ENCODE measurements around the gene CAST. TPM values are rescaled to one million over a fixed set of nuclear protein-coding genes. Genes with fewer than 3 reads are reported as not detected.

The CAST gene
- 282 TPM for total RNA-seq
- polyA plus RNA-seq (ENCODE audit: insufficient read depth, low read depth, low replicate concordance), result 83.2 TPM
- long read RNA-seq, donor 1, full-length matches to known transcripts, result 2 of 2 reads
- long read RNA-seq, donor 1, partial matches to known transcripts, result 0 of 2 reads
- long read RNA-seq, donor 1, other reads (novel, unspliced or antisense), result 0 of 2 reads
- long read RNA-seq, donor 2, full-length matches to known transcripts, result 2 of 7 reads
- long read RNA-seq, donor 2, partial matches to known transcripts, result 5 of 7 reads
- long read RNA-seq, donor 2, other reads (novel, unspliced or antisense), result 0 of 7 reads
- long read RNA-seq, donor 3, full-length matches to known transcripts, result 3 of 53 reads
- long read RNA-seq, donor 3, partial matches to known transcripts, result 50 of 53 reads
- long read RNA-seq, donor 3, other reads (novel, unspliced or antisense), result 0 of 53 reads
- long read RNA-seq, donor 4, full-length matches to known transcripts, result 3 of 18 reads
- long read RNA-seq, donor 4, partial matches to known transcripts, result 15 of 18 reads
- long read RNA-seq, donor 4, other reads (novel, unspliced or antisense), result 0 of 18 reads
- long read RNA-seq, donor 5, result 0 reads
- long read RNA-seq, donor 6, full-length matches to known transcripts, result 1 of 1 reads
- long read RNA-seq, donor 6, partial matches to known transcripts, result 0 of 1 reads
- long read RNA-seq, donor 6, other reads (novel, unspliced or antisense), result 0 of 1 reads
- long read RNA-seq, donor 7, full-length matches to known transcripts, result 9 of 111 reads
- long read RNA-seq, donor 7, partial matches to known transcripts, result 47 of 111 reads
- long read RNA-seq, donor 7, other reads (novel, unspliced or antisense), result 55 of 111 reads
- long read RNA-seq, donor 8, partial matches to known transcripts, result 25 of 26 reads
- long read RNA-seq, donor 8, other reads (novel, unspliced or antisense), result 0 of 26 reads
- long read RNA-seq, donor 9, result 0 reads
- long read RNA-seq, donor 10, result 0 reads

- peaks cover 0 to 4% (median 3%) of the 10 kb centered on the region in 3 donors for H3K4me1 ChIP-seq (ENCODE audit: control insufficient read depth in 2 of 3, insufficient read depth in 2 of 3, low read depth in 1 of 3, low read length in 3 of 3)
- no peaks in the 10 kb centered on the region for H3K9me3 ChIP-seq (ENCODE audit: control insufficient read depth in 2 of 3, insufficient read depth in 1 of 3, low read length in 3 of 3)
- no peaks in the 10 kb centered on the region for H3K36me3 ChIP-seq (ENCODE audit: control insufficient read depth in 2 of 3, insufficient read depth in 3 of 3, low read length in 3 of 3)
- H3K27me3 ChIP-seq (ENCODE audit: control insufficient read depth, insufficient read depth, low read length), result no peaks in the 10 kb centered on the region
- intact Hi-C loops (cut with DNase I), result no loop called here
- TF ChIP-seq CTCF (IDR thresholded peaks at IDR 0.05; ENCODE audit: borderline replicate concordance, extremely low read depth, insufficient read depth), result no peak
- peak within 1 kb of the TSS; percentile 88 to 92 (median 88) for H3K4me3 ChIP-seq (ENCODE audit: low read length in 3 of 3)
- peak within 1 kb of the TSS; percentile 93 to 94 for H3K27ac ChIP-seq (ENCODE audit: low read depth in 2 of 2, low read length in 2 of 2)
- peak within 1 kb of the TSS; percentile 35 to 83 (median 81) for H3K9ac ChIP-seq (ENCODE audit: low read length in 3 of 3)
- DNase-seq (peak; percentile 69 to 98 (median 83)), FAIRE-seq (no peak)
Observed at GRCh38 chr5:96661855-96662724, at the start of gene CAST. Gene CAST, plus strand, starts transcription at chr5:96662376. Its CDS starts 47 bp downstream, at chr5:96662423.

- intact Hi-C loops (cut with DNase I), result no loop called here
- Histone ChIP-seq H3K9me3 (ENCODE audit: control insufficient read depth in 2 of 3, insufficient read depth in 1 of 3, low read length in 3 of 3) (no peaks in the 10 kb centered on the region), H3K27ac (ENCODE audit: low read depth in 2 of 2, low read length in 2 of 2) (no peak overlapping the region), H3K4me1 (ENCODE audit: control insufficient read depth in 2 of 3, insufficient read depth in 2 of 3, low read depth in 1 of 3, low read length in 3 of 3) (peaks cover 0 to 4% (median 4%) of the 10 kb centered on the region in 3 donors), H3K27me3 (ENCODE audit: control insufficient read depth, insufficient read depth, low read length) (no peaks in the 10 kb centered on the region), H3K9ac (ENCODE audit: low read length in 3 of 3) (peak overlapping the region in 1 of 3 donors; percentile 41), H3K4me3 (ENCODE audit: low read length in 3 of 3) (peak overlapping the region in 2 of 3 donors; percentile 9 to 39), H3K36me3 (ENCODE audit: control insufficient read depth in 2 of 3, insufficient read depth in 3 of 3, low read length in 3 of 3) (no peaks in the 10 kb centered on the region)
- peak; percentile 65 for TF ChIP-seq CTCF (IDR thresholded peaks at IDR 0.05; ENCODE audit: borderline replicate concordance, extremely low read depth, insufficient read depth)
- FAIRE-seq (peak; percentile 86), DNase-seq (peak in 3 of 5 donors; percentile 65 to 91 (median 80))
Observed at GRCh38 chr5:96614110-96614691, 48.0 kb upstream of the CAST start.

- Histone ChIP-seq H3K4me3 (ENCODE audit: low read length in 3 of 3) (no peak overlapping the region), H3K36me3 (ENCODE audit: control insufficient read depth in 2 of 3, insufficient read depth in 3 of 3, low read length in 3 of 3) (no peaks in the 10 kb centered on the region), H3K9ac (ENCODE audit: low read length in 3 of 3) (no peak overlapping the region), H3K27me3 (ENCODE audit: control insufficient read depth, insufficient read depth, low read length) (no peaks in the 10 kb centered on the region), H3K9me3 (ENCODE audit: control insufficient read depth in 2 of 3, insufficient read depth in 1 of 3, low read length in 3 of 3) (no peaks in the 10 kb centered on the region), H3K27ac (ENCODE audit: low read depth in 2 of 2, low read length in 2 of 2) (no peak overlapping the region), H3K4me1 (ENCODE audit: control insufficient read depth in 2 of 3, insufficient read depth in 2 of 3, low read depth in 1 of 3, low read length in 3 of 3) (peaks cover 0 to 4% (median 4%) of the 10 kb centered on the region in 3 donors)
- no peak for TF ChIP-seq CTCF (IDR thresholded peaks at IDR 0.05; ENCODE audit: borderline replicate concordance, extremely low read depth, insufficient read depth)
- intact Hi-C loops (cut with DNase I), result no loop called here
- FAIRE-seq, result no peak
- no peak for DNase-seq
Observed at GRCh38 chr5:96615223-96615622, 47.0 kb upstream of the CAST start.
